Lung (tissue), 12 donors: ENCODE data around the gene SEMA6B. TPM values are rescaled to one million over a fixed set of nuclear protein-coding genes. Genes with fewer than 3 reads are reported as not detected.
"Not testable (repeated sequence)": the region's sequence is repeated elsewhere in the genome, so short reads cannot be mapped to it uniquely, and the experiment has no call there.

Experiments used
- ATAC-seq: fragments of 200-7000 bp; cut with Tn5 transposase; one replicate; pipeline ENCODE4 v1.9.1; 2020; ENCODE audit warnings: moderate number of reproducible peaks; ENCODE audit not compliant: insufficient read depth, low FRiP score
- DNase-seq, 3 donors: peaks; one replicate each; pipeline ENCODE4 v3.0.0-alpha.2; 2013 to 2017
- H3K27ac ChIP-seq, 2 donors: one replicate each; pipeline ENCODE4 v1.5.1; 2013; ENCODE audit warnings: mild to moderate bottlenecking in 2 of 2, moderate library complexity in 2 of 2, control low read depth in 1 of 2, inconsistent platforms in 1 of 2, low read depth in 1 of 2, low read length in 1 of 2
- H3K27me3 ChIP-seq, 3 donors: one replicate each; pipeline ENCODE4 v1.5.1; 2013; ENCODE audit warnings: low read length in 2 of 3; ENCODE audit not compliant: control insufficient read depth in 3 of 3, insufficient read depth in 3 of 3
- H3K36me3 ChIP-seq, 4 donors: one replicate each; pipeline ENCODE4 v1.5.1; 2013; ENCODE audit warnings: low read length in 4 of 4, mild to moderate bottlenecking in 1 of 4, moderate library complexity in 1 of 4; ENCODE audit not compliant: control insufficient read depth in 4 of 4, insufficient read depth in 4 of 4
- H3K4me1 ChIP-seq, 5 donors: one replicate each; pipeline ENCODE4 v1.5.1; 2013; ENCODE audit warnings: low read length in 5 of 5, mild to moderate bottlenecking in 2 of 5, moderate library complexity in 1 of 5; ENCODE audit not compliant: control insufficient read depth in 5 of 5, insufficient read depth in 5 of 5
- H3K4me3 ChIP-seq: one replicate; pipeline ENCODE4 v1.5.1; 2013; ENCODE audit warnings: mild to moderate bottlenecking, control low read depth, moderate library complexity
- H3K9ac ChIP-seq, 2 donors: one replicate each; pipeline ENCODE4 v1.5.1; 2013; ENCODE audit warnings: low read length in 2 of 2, control low read depth in 1 of 2; ENCODE audit not compliant: insufficient read depth in 1 of 2
- H3K9me3 ChIP-seq, 4 donors: one replicate each; pipeline ENCODE4 v1.5.1; 2013; ENCODE audit warnings: low read length in 3 of 4, mild to moderate bottlenecking in 1 of 4, moderate library complexity in 1 of 4; ENCODE audit not compliant: control insufficient read depth in 4 of 4, insufficient read depth in 3 of 4
- CTCF ChIP-seq: IDR thresholded peaks from 2 replicates; pipeline ENCODE4 v1.5.1; 2012; ENCODE audit warnings: mild to moderate bottlenecking; ENCODE audit errors: control extremely low read depth, extremely low read depth
- WGBS, 2 donors: extraction: QIAGEN DNeasy Blood & Tissue Kit; methylation state at CpG; one replicate each; pipeline ENCODE4 v1.1.7; 2013; 5-methylcytosine and 5-hydroxymethylcytosine counted together
- polyA plus RNA-seq, 2 donors: library from polyadenylated mRNA; stranded (reverse); fragments of 200-250 nt; gene quantifications; one replicate each; pipeline ENCODE4 v1.2.1, GENCODE V29; 2013
- total RNA-seq, 2 donors: library from RNA; depleted of rRNA in 1 of 2; stranded (reverse); fragments of >200 nt in 1 of 2; gene quantifications; one replicate each; pipeline ENCODE4 v1.2.1, GENCODE V29; 2014 to 2021
- donor health status: control.
- donor health status: control.
- donor health status: Bipolar disorder and iron deficiency.
- donor health status: healthy.
- donor health status: DM: yes; HTN: yes; CAD: no.

The SEMA6B gene
- total and polyA plus RNA-seq, 4 donors: 3.2 to 38.5 (median 20.1) TPM

GRCh38 chr19:4567584-4568071 lies 8.1 kb upstream of the SEMA6B start:
- TF ChIP-seq CTCF: peak; percentile 24
- peak in 2 of 3 donors; percentile 25 to 58 for DNase-seq
- no peak for ATAC-seq
- H3K27ac ChIP-seq: no peak overlapping the region
- H3K27me3 ChIP-seq: peaks cover 0 to 4% (median 0%) of the 10 kb centered on the region in 3 donors
- peaks cover 0 to 2% (median 0%) of the 10 kb centered on the region in 5 donors for H3K4me1 ChIP-seq
- no peak overlapping the region for H3K4me3 ChIP-seq
- no peak overlapping the region for H3K9ac ChIP-seq
- WGBS, 2 donors: 50 to 52% methylated on average over 14 of the region's 14 CpGs
- no peaks in the 10 kb centered on the region for H3K36me3 ChIP-seq
- H3K9me3 ChIP-seq: no peaks in the 10 kb centered on the region

GRCh38 chr19:4566402-4567051 lies 7.0 kb upstream of the SEMA6B start:
- ATAC-seq (no peak), DNase-seq (no peak)
- Histone ChIP-seq H3K27ac (no peak overlapping the region), H3K4me3 (no peak overlapping the region), H3K9ac (no peak overlapping the region), H3K36me3 (no peaks in the 10 kb centered on the region), H3K9me3 (no peaks in the 10 kb centered on the region), H3K27me3 (peaks cover 0 to 4% (median 0%) of the 10 kb centered on the region in 3 donors), H3K4me1 (peaks cover 0 to 2% (median 0%) of the 10 kb centered on the region in 5 donors)
- 88 to 92% methylated on average over 35 of the region's 35 CpGs for WGBS, 2 donors
- TF ChIP-seq CTCF: no peak

GRCh38 chr19:4563562-4563961 lies 4.1 kb upstream of the SEMA6B start:
- H3K9ac ChIP-seq, ATAC-seq, H3K4me1 ChIP-seq: not testable (repeated sequence)

GRCh38 chr19:4562085-4562484 lies 2.6 kb upstream of the SEMA6B start:
- H3K4me1 ChIP-seq, H3K9me3 ChIP-seq, DNase-seq, H3K36me3 ChIP-seq, H3K27me3 ChIP-seq, H3K4me3 ChIP-seq, H3K27ac ChIP-seq, H3K9ac ChIP-seq: not testable (repeated sequence)
- peak; percentile 17 for ATAC-seq
- WGBS, 2 donors: 33 to 61% methylated on average over 7 of the region's 7 CpGs

More at GRCh38 chr19:4563562-4563961, 4.1 kb upstream of the SEMA6B start:
- 49 to 63% methylated on average over 5 of the region's 5 CpGs for WGBS, 2 donors
- not testable (repeated sequence) for H3K4me3 ChIP-seq, DNase-seq, H3K36me3 ChIP-seq, H3K27me3 ChIP-seq, H3K9me3 ChIP-seq, H3K27ac ChIP-seq
